Lower leg skin (tissue), 4 donors: Measurements from ENCODE around the gene TGOLN2. TPM values are rescaled to one million over a fixed set of nuclear protein-coding genes. Genes with fewer than 3 reads are reported as not detected.
A peak's percentile ranks its signal among the peaks of the same experiment; 100 is the strongest.
"Not testable (repeated sequence)": the region's sequence is repeated elsewhere in the genome, so short reads cannot be mapped to it uniquely, and the experiment has no call there.

Source experiments
- DNase-seq, 2 donors: peaks; one replicate each; pipeline ENCODE4 v3.0.0-alpha.2; 2019; ENCODE audit warnings: low spot score in 2 of 2
- H3K4me3 ChIP-seq: fragments of 200-600 bp; sonication (generic); 2 replicates; pipeline ENCODE4 v1.5.1; 2017; ENCODE audit warnings: mild to moderate bottlenecking, low read depth; ENCODE audit not compliant: poor library complexity, severe bottlenecking
- POLR2A ChIP-seq, 2 donors: fragments of 450-650 bp; IDR thresholded peaks; one replicate each; pipeline ENCODE4 v1.6.1; 2016 to 2017; ENCODE audit warnings: antibody characterized with exemption in 2 of 2, mild to moderate bottlenecking in 1 of 2, moderate library complexity in 1 of 2
- WGBS, 2 donors: methylation state at CpG; one replicate each; pipeline ENCODE4 v1.1.5; 2018; 5-methylcytosine and 5-hydroxymethylcytosine counted together
- intact Hi-C: fragments of 100-400 bp; cut with DNase I; formaldehyde crosslinking; loops from one replicate; pipeline ENCODE4 v1.15.0; 2023; ENCODE audit warnings: low total_unique reads
- total RNA-seq, 4 donors: library from RNA; depleted of rRNA; stranded (reverse); fragments of >200 nt; gene quantifications; one replicate each; pipeline ENCODE4 v1.1.0, GENCODE V29; 2016
- TF ChIP-seq, protein P1 (sequence below), 3 donors: fragments of 450-650 bp; IDR thresholded peaks; one replicate each; pipeline ENCODE4 v1.5.1; 2016; ENCODE audit warnings: antibody characterized with exemption in 3 of 3, mild to moderate bottlenecking in 3 of 3, moderate library complexity in 2 of 3

The TGOLN2 gene
- total RNA-seq, 4 donors from 2014 or later = 57.3 to 90.4 (median 82.3) TPM

- H3K4me3 ChIP-seq = no peak overlapping the region
- intact Hi-C loops = no loop called here
- DNase-seq = no peak
- WGBS, 2 donors = 55 to 59% methylated on average over 10 of the region's 10 CpGs
- no peak for TF ChIP-seq POLR2A (IDR thresholded peaks at IDR 0.05)
- TF ChIP-seq, protein P1, sequence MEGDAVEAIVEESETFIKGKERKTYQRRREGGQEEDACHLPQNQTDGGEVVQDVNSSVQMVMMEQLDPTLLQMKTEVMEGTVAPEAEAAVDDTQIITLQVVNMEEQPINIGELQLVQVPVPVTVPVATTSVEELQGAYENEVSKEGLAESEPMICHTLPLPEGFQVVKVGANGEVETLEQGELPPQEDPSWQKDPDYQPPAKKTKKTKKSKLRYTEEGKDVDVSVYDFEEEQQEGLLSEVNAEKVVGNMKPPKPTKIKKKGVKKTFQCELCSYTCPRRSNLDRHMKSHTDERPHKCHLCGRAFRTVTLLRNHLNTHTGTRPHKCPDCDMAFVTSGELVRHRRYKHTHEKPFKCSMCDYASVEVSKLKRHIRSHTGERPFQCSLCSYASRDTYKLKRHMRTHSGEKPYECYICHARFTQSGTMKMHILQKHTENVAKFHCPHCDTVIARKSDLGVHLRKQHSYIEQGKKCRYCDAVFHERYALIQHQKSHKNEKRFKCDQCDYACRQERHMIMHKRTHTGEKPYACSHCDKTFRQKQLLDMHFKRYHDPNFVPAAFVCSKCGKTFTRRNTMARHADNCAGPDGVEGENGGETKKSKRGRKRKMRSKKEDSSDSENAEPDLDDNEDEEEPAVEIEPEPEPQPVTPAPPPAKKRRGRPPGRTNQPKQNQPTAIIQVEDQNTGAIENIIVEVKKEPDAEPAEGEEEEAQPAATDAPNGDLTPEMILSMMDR (IDR thresholded peaks at IDR 0.05) = peak in 1 of 3 donors; percentile 8
Observed at GRCh38 chr2:85324639-85325465, 2.9 kb downstream of the TGOLN2 start.

DNA sequence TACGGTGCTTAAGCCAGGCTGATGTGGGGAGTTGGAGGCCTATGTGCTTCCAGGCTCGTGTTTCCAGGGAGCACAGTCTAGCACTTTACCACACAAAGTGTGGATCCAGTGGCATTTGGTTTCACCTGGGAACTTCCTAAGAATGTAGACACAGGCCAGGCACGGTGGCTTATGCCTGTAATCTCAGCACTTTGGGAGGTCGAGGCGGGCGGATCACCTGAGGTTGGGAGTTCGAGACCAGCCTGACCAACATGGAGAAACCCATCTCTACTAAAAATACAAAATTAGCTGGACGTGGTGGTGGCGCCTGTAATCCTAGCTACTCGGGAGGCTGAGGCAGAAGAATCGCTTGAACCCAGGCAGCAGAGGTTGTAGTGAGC, 3.8 kb downstream of the TGOLN2 start:
- DNase-seq, H3K4me3 ChIP-seq, intact Hi-C loops: not testable (repeated sequence)
- WGBS, 2 donors = 95 to 97% methylated on average over 11 of the region's 11 CpGs

- DNase-seq = no peak
- 83 to 85% methylated on average over 9 of the region's 9 CpGs for WGBS, 2 donors
- intact Hi-C loops = no loop called here
- no peak overlapping the region for H3K4me3 ChIP-seq
- TF ChIP-seq POLR2A (IDR thresholded peaks at IDR 0.05) = no peak
- TF ChIP-seq, protein P1 (IDR thresholded peaks at IDR 0.05) = no peak
Observed at GRCh38 chr2:85323351-85323987, 4.3 kb downstream of the TGOLN2 start.

DNA sequence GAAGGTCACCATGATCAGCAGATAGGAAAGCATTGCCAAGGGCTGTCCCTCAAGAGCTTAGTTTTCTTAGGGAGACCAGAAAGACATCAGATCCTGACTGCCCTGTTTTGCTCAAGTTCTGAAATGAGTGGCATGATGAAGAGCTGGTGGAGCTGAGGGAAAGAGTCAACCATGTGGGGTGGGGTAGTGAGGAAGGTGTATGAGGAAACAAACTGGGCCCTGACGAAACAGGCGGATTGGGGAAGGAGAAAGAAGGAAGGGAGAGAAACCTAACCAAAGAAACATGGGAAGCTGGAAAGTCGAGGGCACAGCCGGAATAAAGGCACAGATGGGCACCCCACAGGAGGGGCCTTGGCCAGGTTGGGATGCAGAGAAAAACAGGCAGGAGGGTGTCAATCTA, 8.0 kb downstream of the TGOLN2 start:
- intact Hi-C loops = no loop called here
- no peak for DNase-seq
- WGBS, 2 donors = 83 to 89% methylated on average over 4 of the region's 4 CpGs
- no peak overlapping the region for H3K4me3 ChIP-seq
- no peak for TF ChIP-seq POLR2A (IDR thresholded peaks at IDR 0.05)
- TF ChIP-seq, protein P1 (IDR thresholded peaks at IDR 0.05) = no peak

GRCh38 chr2:85318222-85319074, 9.3 kb downstream of the TGOLN2 start:
- intact Hi-C loops = no loop called here
- no peak for TF ChIP-seq POLR2A (IDR thresholded peaks at IDR 0.05)
- TF ChIP-seq, protein P1 (IDR thresholded peaks at IDR 0.05) = no peak
- DNase-seq = no peak
- WGBS, 2 donors = 52 to 55% methylated on average over 11 of the region's 11 CpGs
- H3K4me3 ChIP-seq = no peak overlapping the region

GRCh38 chr2:85315921-85316320, 11.9 kb downstream of the TGOLN2 start:
- 64 to 80% methylated on average over 2 of the region's 5 CpGs for WGBS, 2 donors

More at GRCh38 chr2:85315921-85316320, 11.9 kb downstream of the TGOLN2 start:
- H3K4me3 ChIP-seq, intact Hi-C loops, DNase-seq: not testable (repeated sequence)
